NT2/D1 (cell line): Measurements from ENCODE around the gene BOD1L1.

ENCODE experiments used
- YY1 ChIP-seq: IDR thresholded peaks from 2 replicates; pipeline ENCODE4 v1.6.1; 2011; ENCODE audit not compliant: insufficient read length, insufficient read depth
- ZNF274 ChIP-seq: IDR thresholded peaks from 2 replicates; pipeline ENCODE4 v1.6.1; 2011; ENCODE audit warnings: mild to moderate bottlenecking, low read depth, low read length

DNA sequence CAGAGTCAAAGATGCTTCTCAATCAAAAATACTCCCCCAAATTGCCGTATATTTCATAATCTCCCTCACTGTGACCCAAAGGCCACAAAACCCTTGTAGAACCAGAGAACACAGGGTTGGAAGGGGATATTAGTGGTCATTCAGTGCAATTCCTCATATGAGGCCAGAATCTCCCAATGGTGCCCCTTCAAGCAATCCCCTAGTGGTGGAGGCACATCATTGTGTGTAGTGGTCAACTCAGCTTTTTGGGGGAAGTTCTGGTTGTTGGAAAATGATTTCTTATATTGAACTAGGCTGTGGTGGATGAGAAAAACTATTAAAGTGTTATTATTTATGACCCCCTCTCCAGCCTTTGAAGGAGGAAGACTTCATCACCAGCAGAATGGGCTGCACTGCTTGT, 17.6 kb upstream of the BOD1L1 start:
- no peak for TF ChIP-seq ZNF274
- no peak for TF ChIP-seq YY1
